GM12892 (cell line): Measurements from ENCODE around the gene KRT23.

Source experiments
- POLR2A ChIP-seq: IDR thresholded peaks from 2 replicates; pipeline ENCODE4 v1.6.1; 2011; ENCODE audit warnings: low read depth, low read length, control low read depth
- POLR2AphosphoS5 ChIP-seq: IDR thresholded peaks from 2 replicates; pipeline ENCODE4 v1.6.1; 2011; ENCODE audit warnings: low read depth, low read length, control low read depth
- TAF1 ChIP-seq: IDR thresholded peaks from 2 replicates; pipeline ENCODE4 v1.6.1; 2011; ENCODE audit warnings: low read depth, mild to moderate bottlenecking, control low read depth, low read length, borderline replicate concordance

GRCh38 chr17:40886090-40886489 is 51.4 kb downstream of the KRT23 start:
- no peak for TF ChIP-seq POLR2A
- TF ChIP-seq POLR2AphosphoS5: no peak
- TF ChIP-seq TAF1: no peak
